GM23338 (cell line): ENCODE measurements around the gene MOB3C. TPM values are rescaled to one million over a fixed set of nuclear protein-coding genes. Genes with fewer than 3 reads are reported as not detected.

Source experiments
- ATAC-seq: fragments of 200-7000 bp; cut with Tn5 transposase; 3 replicates; pipeline ENCODE4 v1.9.1; 2020
- DNase-seq: peaks from one replicate; pipeline ENCODE4 v3.0.0-alpha.2; 2015; ENCODE audit warnings: low spot score
- H2AFZ ChIP-seq: fragments of 200-600 bp; sonication (generic); 2 replicates; pipeline ENCODE4 v1.8.0; 2016; ENCODE audit warnings: antibody characterized with exemption, mild to moderate bottlenecking, moderate library complexity
- H3F3A ChIP-seq: fragments of 200-600 bp; sonication (generic); replicated peaks from 2 replicates; pipeline ENCODE4 v1.8.0; 2017; ENCODE audit warnings: antibody characterized with exemption, mixed run types, low read depth
- H3K27ac ChIP-seq: fragments of 200-600 bp; sonication (generic); 2 replicates; pipeline ENCODE4 v1.6.1; 2016; ENCODE audit warnings: low read depth
- H3K27me3 ChIP-seq: fragments of 200-600 bp; sonication (generic); 2 replicates; pipeline ENCODE4 v1.8.0; 2016; ENCODE audit warnings: mild to moderate bottlenecking, mixed run types, moderate library complexity; ENCODE audit not compliant: insufficient read depth
- H3K36me3 ChIP-seq: fragments of 200-600 bp; sonication (generic); 2 replicates; pipeline ENCODE4 v1.8.0; 2016; ENCODE audit warnings: mild to moderate bottlenecking; ENCODE audit not compliant: insufficient read depth
- H3K4me1 ChIP-seq: fragments of 200-600 bp; sonication (generic); 2 replicates; pipeline ENCODE4 v1.8.0; 2016; ENCODE audit warnings: mild to moderate bottlenecking, moderate library complexity; ENCODE audit not compliant: insufficient read depth
- H3K4me2 ChIP-seq: fragments of 200-600 bp; sonication (generic); 2 replicates; pipeline ENCODE4 v1.7.1; 2017; ENCODE audit warnings: mixed run types
- H3K4me3 ChIP-seq: fragments of 200-600 bp; sonication (generic); 2 replicates; pipeline ENCODE4 v1.6.1; 2016; ENCODE audit warnings: mixed run types
- H3K79me2 ChIP-seq: fragments of 200-600 bp; sonication (generic); replicated peaks from 2 replicates; pipeline ENCODE4 v1.8.0; 2017; ENCODE audit warnings: mild to moderate bottlenecking; ENCODE audit not compliant: insufficient read depth
- H3K9me2 ChIP-seq: fragments of 200-600 bp; sonication (generic); 2 replicates; pipeline ENCODE4 v1.8.0; 2017; ENCODE audit not compliant: insufficient read depth
- H4K20me1 ChIP-seq: fragments of 200-600 bp; sonication (generic); replicated peaks from 2 replicates; pipeline ENCODE4 v1.8.0; 2017; ENCODE audit warnings: mild to moderate bottlenecking; ENCODE audit not compliant: insufficient read depth
- H3K27ac Mint-ChIP-seq: 2 replicates; pipeline ENCODE4 v1.8.0; 2020; ENCODE audit warnings: inconsistent platforms, mild to moderate bottlenecking, moderate library complexity, mixed read lengths
- H3K27me3 Mint-ChIP-seq: 3 replicates; pipeline ENCODE4 v1.8.0; 2022; ENCODE audit warnings: low read depth, mild to moderate bottlenecking, moderate library complexity, mixed read lengths, inconsistent platforms; ENCODE audit not compliant: insufficient read depth, poor library complexity
- H3K36me3 Mint-ChIP-seq: 3 replicates; pipeline ENCODE4 v1.8.0; 2021; ENCODE audit warnings: low read depth, mild to moderate bottlenecking, inconsistent platforms, moderate library complexity, mixed read lengths
- H3K4me1 Mint-ChIP-seq: 3 replicates; pipeline ENCODE4 v1.8.0; 2020; ENCODE audit warnings: mild to moderate bottlenecking, inconsistent platforms, mixed read lengths
- H3K4me3 Mint-ChIP-seq: 3 replicates; pipeline ENCODE4 v1.8.0; 2021; ENCODE audit warnings: moderate library complexity, mild to moderate bottlenecking, inconsistent platforms, mixed read lengths
- H3K9me3 Mint-ChIP-seq: 3 replicates; pipeline ENCODE4 v1.8.0; 2020; ENCODE audit warnings: moderate library complexity, mild to moderate bottlenecking, inconsistent platforms, mixed read lengths
- CREB1 ChIP-seq: fragments of 250-450 bp; sonication (Bioruptor Pico); IDR thresholded peaks from 2 replicates; pipeline ENCODE4 v1.5.0; 2020; ENCODE audit warnings: low read depth, mild to moderate bottlenecking, moderate library complexity
- CTCF ChIP-seq, 2 experiments: fragments of 200-600 bp in 1 of 2; sonication (generic) in 1 of 2; conservative IDR thresholded peaks; 2 replicates each; pipeline versions ENCODE4 v1.5.1 to v1.6.1; 2016 to 2017; ENCODE audit warnings: antibody characterized with exemption in 2 of 2, low read depth in 2 of 2, mild to moderate bottlenecking in 2 of 2, moderate library complexity in 1 of 2
- ETS1 ChIP-seq: IDR thresholded peaks from 2 replicates; pipeline ENCODE4 v1.6.1; 2016; ENCODE audit warnings: antibody characterized with exemption
- EZH2 ChIP-seq: fragments of 200-600 bp; sonication (generic); IDR thresholded peaks from one replicate; pipeline ENCODE4 v1.8.0; 2017; ENCODE audit warnings: antibody characterized with exemption, mild to moderate bottlenecking, low read depth; ENCODE audit not compliant: unreplicated experiment
- EZH2phosphoT487 ChIP-seq: fragments of 200-600 bp; sonication (generic); IDR thresholded peaks from one replicate; pipeline ENCODE4 v1.8.1; 2018; ENCODE audit warnings: antibody characterized with exemption; ENCODE audit not compliant: unreplicated experiment
- JUNB ChIP-seq: IDR thresholded peaks from one replicate; pipeline ENCODE4 v1.6.1; 2016; ENCODE audit warnings: antibody characterized with exemption; ENCODE audit not compliant: unreplicated experiment
- NANOG ChIP-seq: IDR thresholded peaks from 2 replicates; pipeline ENCODE4 v1.6.1; 2016; ENCODE audit warnings: antibody characterized with exemption, borderline replicate concordance
- POLR2AphosphoS5 ChIP-seq: IDR thresholded peaks from 2 replicates; pipeline ENCODE4 v1.6.1; 2016; ENCODE audit warnings: antibody characterized with exemption, low read depth
- REST ChIP-seq: IDR thresholded peaks from one replicate; pipeline ENCODE4 v1.6.1; 2018; ENCODE audit warnings: antibody characterized with exemption; ENCODE audit not compliant: unreplicated experiment
- STAT1 ChIP-seq: IDR thresholded peaks from one replicate; pipeline ENCODE4 v1.6.1; 2016; ENCODE audit warnings: antibody characterized with exemption; ENCODE audit not compliant: unreplicated experiment
- ZNF114 ChIP-seq: fragments of 250-450 bp; sonication (Bioruptor Pico); IDR thresholded peaks from 2 replicates; pipeline ENCODE4 v1.5.0; 2020; ENCODE audit warnings: mild to moderate bottlenecking, moderate library complexity
- ZNF331 ChIP-seq: fragments of 250-450 bp; sonication (Bioruptor Pico); IDR thresholded peaks from 2 replicates; pipeline ENCODE4 v1.5.0; 2020; ENCODE audit warnings: low read depth, mild to moderate bottlenecking, moderate library complexity
- ZNF462 ChIP-seq: fragments of 250-450 bp; sonication (Bioruptor Pico); IDR thresholded peaks from 2 replicates; pipeline ENCODE4 v1.5.0; 2020; ENCODE audit warnings: mild to moderate bottlenecking, moderate library complexity
- polyA plus RNA-seq: library from polyadenylated mRNA; unstranded; fragments of >200 nt; fragmentation: Nextera tagmentation; extraction: Ambion mirVana; gene quantifications from 2 replicates; pipeline ENCODE4 v1.2.1, GENCODE V29; 2016
- total RNA-seq: library from RNA; depleted of rRNA; stranded (reverse); fragments of >200 nt; shearing (Covaris generic); gene quantifications from 2 replicates; pipeline ENCODE4 v1.2.3, GENCODE V29; 2014

Gene MOB3C
- total and polyA plus RNA-seq, 2 experiments from 2014 or later: 1.1 to 6.2 TPM

GRCh38 chr1:46580140-46580903 lies 36.3 kb downstream of the MOB3C start (continued):
- no peak for TF ChIP-seq ZNF462

GRCh38 chr1:46577671-46578070 lies 38.9 kb downstream of the MOB3C start:
- Histone ChIP-seq H3K4me3 (no peak overlapping the region), H3K4me2 (no peak overlapping the region), H3K79me2 (no peaks in the 10 kb centered on the region), H3K4me1 (no peaks in the 10 kb centered on the region), H3K36me3 (no peaks in the 10 kb centered on the region), H3K27me3 (no peaks in the 10 kb centered on the region), H2AFZ (no peak overlapping the region), H3K9me2 (no peaks in the 10 kb centered on the region), H3F3A (no peaks in the 10 kb centered on the region), H4K20me1 (no peaks in the 10 kb centered on the region), H3K27ac (no peak overlapping the region)
- Mint-ChIP-seq H3K4me3 (no peak overlapping the region), H3K4me1 (peaks cover 30% of the 10 kb centered on the region), H3K36me3 (peaks cover 6% of the 10 kb centered on the region; the same call in 1 of the 3 replicates), H3K27me3 (peaks cover 7% of the 10 kb centered on the region), H3K27ac (no peak overlapping the region), H3K9me3 (no peaks in the 10 kb centered on the region)
- ATAC-seq (no peak), DNase-seq (no peak)
- TF ChIP-seq ZNF114 (no peak), JUNB (no peak), ZNF331 (CRISPR knock-in tag) (no peak), CTCF (conservative IDR thresholded peaks at IDR 0.05; ENCODE audit: low read depth in 2 of 2) (no peak), REST (no peak), ETS1 (no peak), EZH2 (no peak), POLR2AphosphoS5 (no peak), CREB1 (CRISPR knock-in tag) (no peak), EZH2phosphoT487 (no peak), NANOG (no peak), STAT1 (no peak)
